ENCODE data around the gene MKRN2OS.
"Not testable (repeated sequence)": the region's sequence is repeated elsewhere in the genome, so short reads cannot be mapped to it uniquely, and the experiment has no call there.

Gene MKRN2OS

GRCh38 chr3:12562451-12562850, 17.2 kb upstream of the MKRN2OS start:
- DNase-seq (ENCODE audit: low read depth in 2 of 3, low spot score in 2 of 3): no peak

GRCh38 chr3:12561397-12561796, 16.1 kb upstream of the MKRN2OS start:
- DNase-seq (ENCODE audit: low read depth in 2 of 3, low spot score in 2 of 3): no peak

DNA sequence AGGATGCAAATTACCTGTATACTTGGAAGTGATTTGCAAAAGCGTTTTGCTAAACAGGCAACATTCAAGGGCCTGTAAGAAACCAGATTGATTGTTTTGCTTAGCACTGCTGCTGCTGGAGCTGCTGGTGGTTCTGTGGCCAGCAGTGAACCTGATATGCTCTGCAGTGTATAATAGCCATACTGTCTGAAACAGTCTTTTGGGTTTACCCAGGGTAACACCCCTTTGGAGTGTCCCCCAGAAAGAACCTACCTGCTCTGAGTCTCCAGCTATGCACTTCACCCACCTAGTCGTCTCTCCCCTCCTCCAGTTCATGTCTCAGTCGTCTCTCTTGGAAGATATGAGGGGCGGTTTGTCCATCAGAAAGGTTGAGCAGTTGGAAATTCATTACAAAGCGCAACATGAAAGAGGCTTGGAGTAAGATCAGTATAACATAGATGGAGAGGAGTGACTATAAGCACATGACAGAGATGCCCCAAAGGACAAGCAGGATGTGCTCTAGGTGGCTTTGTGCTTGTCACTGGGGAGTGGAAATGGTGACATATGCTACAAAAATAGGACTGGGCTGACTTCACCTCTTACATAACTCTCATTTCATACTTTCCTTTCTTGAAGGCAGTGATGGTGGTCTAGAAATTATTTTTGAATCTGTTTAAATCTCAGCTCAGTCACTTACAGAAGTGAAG, 15.3 kb upstream of the MKRN2OS start:
- DNase-seq (ENCODE audit: low read depth in 2 of 3, low spot score in 2 of 3): no peak

DNA sequence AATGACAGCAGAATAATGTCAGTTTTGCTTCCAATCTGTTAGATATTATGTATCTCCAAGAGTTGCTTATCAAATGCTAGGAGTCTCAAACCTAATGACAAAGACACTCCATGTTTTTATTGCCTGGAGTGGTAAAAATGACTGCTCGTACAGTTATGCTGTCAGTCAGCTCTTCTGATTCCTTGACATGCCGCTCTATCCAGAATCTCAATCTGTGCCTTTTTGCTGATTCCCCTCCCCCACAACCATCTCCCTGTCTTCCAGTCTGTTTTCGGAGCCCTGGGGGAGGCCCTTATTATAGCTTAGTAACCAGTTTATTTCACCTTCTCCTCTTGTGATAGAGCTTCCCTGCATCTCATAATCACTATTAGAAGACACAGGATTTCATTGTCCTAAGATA, 14.2 kb upstream of the MKRN2OS start:
- no peak for DNase-seq (ENCODE audit: low read depth in 2 of 3, low spot score in 2 of 3)

- no peak for DNase-seq (ENCODE audit: low read depth in 2 of 3, low spot score in 2 of 3)
Measured at GRCh38 chr3:12558706-12559105, 13.4 kb upstream of the MKRN2OS start.

DNA sequence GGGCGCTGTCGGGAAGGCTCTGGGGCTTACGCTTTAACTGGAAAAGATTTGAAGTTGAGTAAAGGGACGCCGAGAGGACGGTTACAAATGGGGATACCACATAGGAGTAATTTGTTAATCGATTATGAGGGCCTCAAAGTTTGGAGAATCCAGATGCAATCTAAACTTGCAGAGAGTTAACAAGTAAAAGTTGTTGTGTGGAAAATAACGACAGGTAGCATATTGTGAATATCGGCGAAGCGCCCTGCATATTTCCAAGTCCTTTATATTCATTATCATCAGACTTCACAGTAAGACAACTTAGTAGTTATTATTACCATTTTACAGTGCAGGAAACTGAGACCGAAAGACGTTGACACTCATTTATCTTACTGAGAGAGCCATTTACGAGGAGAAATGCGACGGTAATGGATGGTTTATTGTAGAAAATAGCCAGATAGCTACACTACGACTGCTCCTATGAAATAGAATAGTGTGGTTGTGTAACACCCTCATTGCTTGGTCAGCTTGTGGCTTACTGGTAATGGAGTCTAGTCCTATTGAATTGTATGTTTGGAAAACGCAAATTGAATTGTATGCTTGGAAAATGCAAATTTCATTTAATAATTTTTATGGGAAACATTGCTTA, 12.3 kb upstream of the MKRN2OS start:
- DNase-seq (ENCODE audit: low read depth in 2 of 3, low spot score in 2 of 3): no peak

- DNase-seq (ENCODE audit: low read depth in 2 of 3, low spot score in 2 of 3): peak; percentile 75 to 83 (median 80)
Measured at GRCh38 chr3:12556690-12557472, 11.6 kb upstream of the MKRN2OS start, which contains the start of gene MKRN2. Gene MKRN2, plus strand, starts transcription at chr3:12557087. Its CDS starts 64 bp downstream, at chr3:12557151.

DNA sequence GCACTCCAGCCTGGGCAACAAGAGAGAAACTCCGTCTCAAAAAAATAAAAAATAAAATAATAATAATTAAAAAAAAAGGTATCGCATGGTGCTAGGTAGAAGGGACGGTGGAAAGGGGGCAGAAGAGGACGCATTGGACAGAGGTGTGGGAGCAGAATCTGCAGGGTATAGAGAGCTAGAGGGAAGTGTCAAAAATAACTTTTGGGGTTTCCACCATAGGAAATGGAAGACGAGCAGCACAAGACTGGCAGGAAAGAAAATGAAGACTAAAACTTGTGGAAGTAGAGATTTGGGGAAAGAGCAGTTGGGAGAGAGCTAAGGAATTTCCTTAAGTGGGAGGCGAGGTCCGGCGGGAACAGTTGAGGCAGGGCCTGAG, 11.0 kb upstream of the MKRN2OS start:
- no peak for DNase-seq (ENCODE audit: low read depth in 2 of 3, low spot score in 2 of 3)

- no peak for DNase-seq (ENCODE audit: low read depth in 2 of 3, low spot score in 2 of 3)
Measured at GRCh38 chr3:12553921-12554391, 8.7 kb upstream of the MKRN2OS start.

GRCh38 chr3:12549971-12550760, 4.9 kb upstream of the MKRN2OS start:
- DNase-seq (ENCODE audit: low read depth in 2 of 3, low spot score in 2 of 3): no peak

DNA sequence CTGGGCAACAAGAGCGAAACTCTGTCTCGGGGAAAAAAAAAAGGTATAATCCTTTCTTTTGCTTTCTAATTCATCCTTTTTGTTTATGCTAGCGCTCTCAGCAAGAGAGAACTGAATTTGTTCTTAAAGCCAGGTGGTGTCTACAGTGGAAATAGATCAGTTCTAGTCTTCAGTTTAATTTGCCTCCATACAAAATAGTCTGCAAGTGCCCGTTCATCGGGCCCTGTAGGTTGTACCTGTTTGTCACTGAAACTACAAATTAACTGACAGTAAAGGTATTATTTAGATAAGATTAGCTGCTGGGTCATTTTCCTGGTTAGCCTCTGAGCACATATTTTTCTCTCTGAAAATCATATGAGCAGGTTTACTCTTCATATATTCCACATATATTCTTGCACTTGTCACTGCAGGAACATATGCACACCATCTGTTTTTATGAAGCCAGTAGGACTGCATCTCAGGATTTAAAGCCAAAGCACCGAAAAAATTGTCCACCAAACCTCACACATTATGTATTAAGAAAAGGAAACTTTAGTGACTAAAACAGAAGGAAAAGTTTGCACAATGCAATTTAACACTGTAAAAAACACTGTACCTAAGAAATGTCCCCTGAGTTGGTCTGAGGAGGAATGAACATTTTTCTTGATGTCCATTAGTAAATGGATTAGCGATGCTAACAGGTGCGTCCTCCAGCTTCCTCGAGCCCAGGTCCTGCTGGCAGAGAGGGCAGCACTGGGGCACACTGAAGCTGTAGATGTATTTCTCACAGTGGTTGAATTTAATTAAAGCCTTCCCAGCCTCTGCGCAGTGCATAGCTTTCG, 437 bp downstream of the MKRN2OS start:
- no peak for DNase-seq (ENCODE audit: low read depth in 2 of 3, low spot score in 2 of 3)

DNA sequence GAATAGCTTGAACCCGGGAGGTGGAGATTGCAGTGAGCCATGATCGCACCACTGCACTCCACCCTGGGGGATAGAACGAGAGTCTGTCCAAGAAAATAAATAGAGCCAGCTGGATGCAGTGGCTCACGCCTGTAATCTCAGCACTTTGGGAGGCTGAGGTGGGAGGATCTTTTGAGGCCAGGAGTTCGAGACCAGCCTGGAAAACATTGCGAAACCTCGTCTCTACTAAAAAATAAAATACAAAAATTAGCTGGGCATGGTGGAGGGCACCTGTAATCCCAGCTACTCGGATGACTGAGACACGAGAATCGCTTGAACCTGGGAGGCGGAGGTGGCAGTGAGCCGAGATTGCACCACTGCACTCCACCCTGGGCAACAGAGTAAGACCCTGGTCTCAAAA, 1.8 kb downstream of the MKRN2OS start:
- DNase-seq (ENCODE audit: low read depth in 2 of 3, low spot score in 2 of 3): not testable (repeated sequence)

DNA sequence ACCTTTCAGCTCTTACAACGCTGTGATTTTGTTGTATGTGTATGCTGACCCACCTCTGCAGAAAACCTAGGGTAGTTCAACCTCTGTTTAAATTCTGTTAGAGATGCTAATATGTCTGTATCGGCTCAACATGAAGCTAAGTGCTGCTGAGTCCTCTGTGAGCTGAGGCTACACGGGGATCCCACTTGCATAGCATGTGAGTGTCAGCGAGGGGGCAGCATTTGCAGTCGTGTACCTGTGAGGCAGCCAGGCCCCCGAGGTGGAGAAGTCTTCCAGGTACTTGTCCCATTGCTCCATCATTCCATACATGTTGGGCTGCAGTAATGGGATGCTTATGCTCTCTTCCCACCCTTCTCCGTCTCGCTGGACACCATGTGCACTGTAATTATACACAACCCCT, 3.7 kb downstream of the MKRN2OS start:
- DNase-seq (ENCODE audit: low read depth in 2 of 3, low spot score in 2 of 3): no peak

DNA sequence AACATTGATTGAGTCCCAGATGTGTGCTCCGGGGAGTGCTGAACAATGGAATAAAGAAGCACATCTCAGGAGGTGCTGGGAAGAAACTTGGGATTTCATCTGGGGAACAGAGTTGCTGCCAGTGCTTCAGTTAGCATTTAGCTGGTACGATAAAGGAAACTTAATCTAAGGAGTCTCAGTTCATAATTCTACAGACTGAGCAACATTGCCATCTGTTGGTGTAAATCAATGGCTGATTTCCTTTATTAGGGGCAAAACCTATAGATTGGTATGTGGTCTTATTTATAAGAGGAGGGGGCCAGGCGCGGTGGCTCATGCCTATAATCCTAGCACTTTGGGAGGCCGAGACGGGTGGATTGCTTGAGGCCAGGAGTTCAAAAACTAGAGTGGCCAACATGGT, 8.9 kb downstream of the MKRN2OS start:
- DNase-seq (ENCODE audit: low read depth in 2 of 3, low spot score in 2 of 3): no peak

DNA sequence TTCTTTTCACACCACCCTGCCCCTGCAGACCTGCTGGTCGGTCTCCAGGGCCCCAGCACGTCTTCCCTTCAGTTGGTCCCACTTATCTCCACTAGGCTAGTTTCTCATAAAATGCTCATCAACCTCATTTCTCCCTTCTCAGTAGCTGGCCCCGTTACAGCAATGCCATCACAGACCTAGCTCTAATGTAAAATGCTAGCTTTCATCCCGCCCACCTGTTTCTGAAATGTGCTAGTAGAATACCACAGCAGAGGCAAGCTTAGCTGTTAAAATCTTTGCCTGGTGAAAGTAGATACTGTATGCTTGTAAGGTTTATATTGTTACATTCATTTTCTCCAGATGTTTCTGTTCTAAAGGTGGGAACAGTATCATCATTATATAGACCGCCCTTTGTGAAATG, 13.1 kb downstream of the MKRN2OS start:
- DNase-seq (ENCODE audit: low read depth in 2 of 3, low spot score in 2 of 3): no peak

DNA sequence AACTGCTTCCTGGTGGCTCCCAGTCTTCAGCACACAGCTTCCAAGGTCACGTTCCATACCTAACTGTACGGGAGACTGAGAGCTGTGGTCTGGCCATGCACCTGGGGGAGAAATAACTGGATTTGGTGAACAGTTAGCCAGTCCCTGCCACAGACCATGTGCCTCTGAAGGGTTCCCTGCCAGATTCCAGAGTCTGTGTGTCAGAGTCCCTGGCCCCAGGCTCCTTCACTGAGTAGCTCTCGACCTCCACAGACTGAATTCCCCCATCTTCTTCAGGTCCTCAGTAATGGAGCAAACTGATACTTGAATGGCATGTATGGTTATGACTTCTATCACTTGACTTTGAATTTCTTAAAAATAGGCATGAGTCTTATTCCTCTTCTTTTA, 17.5 kb downstream of the MKRN2OS start:
- DNase-seq (ENCODE audit: low read depth in 2 of 3, low spot score in 2 of 3): no peak

GRCh38 chr3:12522721-12523120, 22.6 kb downstream of the MKRN2OS start:
- DNase-seq (ENCODE audit: low read depth in 2 of 3, low spot score in 2 of 3): no peak

DNA sequence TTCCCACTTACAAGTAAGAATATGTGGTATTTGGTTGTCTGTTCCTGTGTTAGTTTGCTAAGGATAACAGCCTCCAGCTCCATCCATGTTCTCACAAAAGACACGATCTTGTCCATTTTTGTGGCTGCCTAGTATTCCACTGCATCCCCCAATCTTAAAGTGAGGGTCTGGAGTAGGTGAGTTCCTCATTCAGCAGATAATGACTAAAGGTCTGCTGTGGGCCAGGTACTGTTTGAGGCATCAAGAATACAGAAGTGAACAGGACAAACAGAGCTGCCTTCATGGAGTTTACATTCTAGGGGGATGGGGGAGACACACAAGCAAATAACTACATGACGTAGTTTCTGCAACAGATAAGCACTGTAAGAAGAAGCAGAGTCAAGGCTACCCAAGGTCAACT, 24.3 kb downstream of the MKRN2OS start:
- no peak for DNase-seq (ENCODE audit: low read depth in 2 of 3, low spot score in 2 of 3)

DNA sequence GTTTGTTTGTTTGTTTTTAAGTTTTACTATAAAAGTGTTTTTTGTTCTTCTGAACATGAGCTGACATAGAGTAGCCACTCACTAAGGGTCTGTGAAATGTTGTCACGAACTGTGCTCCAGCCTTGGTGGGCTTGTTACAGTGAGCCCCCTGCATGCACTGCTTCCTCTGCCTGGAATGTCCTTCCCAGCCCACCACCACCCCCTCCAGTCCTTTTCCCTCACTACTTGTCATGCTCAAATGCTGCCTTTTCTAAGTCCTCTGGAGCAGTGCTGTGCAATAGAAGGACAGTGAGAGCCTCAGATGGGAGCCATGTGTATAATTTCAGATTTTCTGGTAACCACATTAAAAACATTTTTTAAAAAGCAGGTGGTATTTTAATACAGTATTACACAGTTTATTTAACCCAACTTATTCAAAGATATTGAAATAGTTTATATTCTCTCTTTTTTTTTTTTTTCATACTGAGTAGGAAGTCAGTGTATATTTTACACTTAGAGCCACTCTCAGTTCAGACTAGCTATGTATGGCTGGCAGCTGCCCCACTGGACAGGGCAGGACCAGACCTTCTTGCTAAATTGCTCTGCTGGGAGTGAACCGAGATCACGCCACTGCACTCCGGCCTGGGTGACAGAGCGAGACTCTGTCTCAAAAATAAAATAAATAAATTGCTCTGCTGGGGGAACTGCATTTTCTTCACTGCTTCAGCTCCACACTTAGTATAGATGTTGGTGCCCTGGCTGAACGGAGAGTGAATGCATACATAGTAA, 26.9 kb downstream of the MKRN2OS start:
- no peak for DNase-seq (ENCODE audit: low read depth in 2 of 3, low spot score in 2 of 3)

DNA sequence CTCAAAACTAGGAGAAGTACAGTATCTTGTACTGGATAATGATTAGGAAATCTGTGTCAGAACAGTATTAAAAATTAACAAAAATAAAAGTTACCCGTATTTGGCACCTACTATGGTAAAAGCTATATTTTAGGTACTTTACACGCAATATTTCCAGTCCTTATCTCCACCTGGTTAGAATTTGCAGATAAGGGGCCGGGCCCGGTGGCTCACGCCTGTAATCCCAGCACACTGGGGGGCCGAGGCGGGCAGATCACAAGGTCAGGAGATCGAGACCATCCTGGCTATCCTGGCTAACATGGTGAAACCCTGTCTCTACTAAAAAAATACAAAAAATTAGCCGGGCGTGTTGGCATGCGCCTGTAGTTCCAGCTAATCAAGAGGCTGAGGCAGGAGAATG, 28.4 kb downstream of the MKRN2OS start:
- no peak for DNase-seq (ENCODE audit: low read depth in 2 of 3, low spot score in 2 of 3)

Measured in activated CD8-positive, alpha-beta memory T cell treated with anti-CD3 and anti-CD28 coated beads for 48 hours (primary cell).